Tibial nerve (tissue), 4 donors: ENCODE data around the gene DEGS2. TPM values are rescaled to one million over a fixed set of nuclear protein-coding genes. Genes with fewer than 3 reads are reported as not detected.

Experiments used
- DNase-seq, 2 donors: peaks; one replicate each; pipeline ENCODE4 v3.0.0-alpha.2; 2019; ENCODE audit warnings: low spot score in 2 of 2
- H3K27ac ChIP-seq, 4 donors: fragments of 200-600 bp; sonication (generic) in 3 of 4; one replicate each; pipeline ENCODE4 v1.5.1; 2017 to 2019; ENCODE audit warnings: mild to moderate bottlenecking in 1 of 4
- H3K27me3 ChIP-seq, 2 donors: fragments of 200-600 bp; sonication (generic) in 1 of 2; one replicate each; pipeline versions ENCODE4 v1.5.1 to v1.6.0; 2017 to 2019
- H3K36me3 ChIP-seq, 3 donors: fragments of 200-600 bp; sonication (generic); one replicate each; pipeline ENCODE4 v1.5.1; 2018 to 2019
- H3K4me1 ChIP-seq, 4 donors: fragments of 200-600 bp; sonication (generic) in 3 of 4; one replicate each; pipeline ENCODE4 v1.5.1; 2017 to 2019
- H3K4me3 ChIP-seq, 4 donors: fragments of 200-600 bp; sonication (generic) in 3 of 4; one replicate each; pipeline ENCODE4 v1.5.1; 2017 to 2019; ENCODE audit warnings: mild to moderate bottlenecking in 1 of 4, moderate library complexity in 1 of 4
- H3K9me3 ChIP-seq, 4 donors: fragments of 200-600 bp; sonication (generic) in 3 of 4; one replicate each; pipeline ENCODE4 v1.5.1; 2017 to 2019
- CTCF ChIP-seq, 5 experiments: fragments of 200-600 bp in 3 of 5; fragments of 450-650 bp in 2 of 5; sonication (generic) in 3 of 5; IDR thresholded peaks; one replicate each; pipeline ENCODE4 v1.5.1; 2016 to 2019; ENCODE audit warnings: antibody characterized with exemption in 5 of 5, mild to moderate bottlenecking in 3 of 5, moderate library complexity in 2 of 5
- EP300 ChIP-seq, 2 donors: sonication (generic); formaldehyde crosslinking; IDR thresholded peaks; one replicate each; pipeline ENCODE4 v1.6.1; 2017; ENCODE audit warnings: antibody characterized with exemption in 2 of 2, mild to moderate bottlenecking in 1 of 2
- POLR2A ChIP-seq, 2 donors: fragments of 450-650 bp; IDR thresholded peaks; one replicate each; pipeline ENCODE4 v1.6.1; 2017; ENCODE audit warnings: antibody characterized with exemption in 2 of 2, mild to moderate bottlenecking in 2 of 2, moderate library complexity in 2 of 2
- WGBS, 2 donors: methylation state at CpG; one replicate each; pipeline ENCODE4 v1.1.5; 2018; 5-methylcytosine and 5-hydroxymethylcytosine counted together
- total RNA-seq, 4 donors: library from RNA; depleted of rRNA; stranded (reverse); fragments of >200 nt; gene quantifications; one replicate each; pipeline ENCODE4 v1.1.0, GENCODE V29; 2016

The DEGS2 gene
- total RNA-seq, 4 donors from 2014 or later = 1.3 to 5.1 (median 1.8) TPM

- H3K27ac ChIP-seq = no peak overlapping the region
- H3K27me3 ChIP-seq = no peaks in the 10 kb centered on the region
- WGBS, 2 donors = 51 to 60% methylated on average over 4 of the region's 4 CpGs
- no peak overlapping the region for H3K4me3 ChIP-seq
- peaks cover 0 to 4% (median 0%) of the 10 kb centered on the region in 3 donors for H3K36me3 ChIP-seq
- no peak for DNase-seq
- TF ChIP-seq EP300 (IDR thresholded peaks at IDR 0.05) = no peak
- no peak for TF ChIP-seq POLR2A (IDR thresholded peaks at IDR 0.05)
- TF ChIP-seq CTCF (IDR thresholded peaks at IDR 0.05) = no peak
- no peaks in the 10 kb centered on the region for H3K4me1 ChIP-seq
- H3K9me3 ChIP-seq = no peaks in the 10 kb centered on the region
These were observed 43.3 kb upstream of the DEGS2 start for GRCh38 chr14:100202712-100203111.

GRCh38 chr14:100201701-100202100 is 42.3 kb upstream of the DEGS2 start:
- H3K27me3 ChIP-seq = no peaks in the 10 kb centered on the region
- no peaks in the 10 kb centered on the region for H3K36me3 ChIP-seq
- H3K4me3 ChIP-seq = no peak overlapping the region
- H3K27ac ChIP-seq = no peak overlapping the region
- no peaks in the 10 kb centered on the region for H3K9me3 ChIP-seq
- TF ChIP-seq CTCF (IDR thresholded peaks at IDR 0.05) (no peak), POLR2A (IDR thresholded peaks at IDR 0.05) (no peak), EP300 (IDR thresholded peaks at IDR 0.05) (no peak)
- WGBS, 2 donors = 92 to 93% methylated on average over 5 of the region's 5 CpGs
- no peaks in the 10 kb centered on the region for H3K4me1 ChIP-seq
- DNase-seq = no peak

- Histone ChIP-seq H3K27me3 (no peaks in the 10 kb centered on the region), H3K36me3 (no peaks in the 10 kb centered on the region), H3K4me3 (no peak overlapping the region), H3K4me1 (no peaks in the 10 kb centered on the region), H3K9me3 (no peaks in the 10 kb centered on the region), H3K27ac (no peak overlapping the region)
- no peak for DNase-seq
- 80 to 83% methylated on average over 3 of the region's 3 CpGs for WGBS, 2 donors
- TF ChIP-seq POLR2A (IDR thresholded peaks at IDR 0.05) (no peak), EP300 (IDR thresholded peaks at IDR 0.05) (no peak), CTCF (IDR thresholded peaks at IDR 0.05) (no peak)
These were observed 40.9 kb upstream of the DEGS2 start for GRCh38 chr14:100200311-100200710.

DNA sequence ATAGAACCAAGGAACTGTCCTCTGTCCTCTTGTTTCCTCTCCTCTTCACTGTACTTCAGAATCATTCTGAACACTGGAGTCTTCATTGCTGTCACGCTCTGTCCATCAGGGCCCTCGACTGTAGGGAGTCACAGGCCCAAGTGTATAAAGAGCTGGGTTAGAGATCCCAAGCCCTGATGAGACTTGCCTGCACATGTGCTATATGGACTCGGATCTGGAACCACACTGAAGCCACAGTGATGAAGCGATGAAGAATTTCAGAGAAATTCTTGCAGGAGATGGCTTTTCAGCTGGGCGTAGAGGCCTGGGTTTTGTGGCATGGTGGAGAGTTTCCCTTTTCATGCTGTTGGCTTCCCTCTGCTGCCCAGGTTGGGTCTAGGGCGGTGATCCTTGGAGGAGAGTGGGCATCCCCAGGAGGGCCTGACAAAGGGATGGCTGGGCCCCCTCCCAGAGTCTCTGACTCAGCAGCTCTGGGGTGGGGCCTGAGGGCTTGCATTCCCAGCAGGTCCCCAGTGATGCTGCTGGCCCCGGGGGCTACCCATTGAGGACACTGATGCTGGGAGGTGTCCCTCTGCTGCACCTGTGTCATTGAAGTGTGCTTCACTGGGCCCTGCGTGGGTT is 39.9 kb upstream of the DEGS2 start:
- H3K27ac ChIP-seq = no peak overlapping the region
- H3K9me3 ChIP-seq = no peaks in the 10 kb centered on the region
- no peak overlapping the region for H3K4me3 ChIP-seq
- WGBS, 2 donors = 89 to 92% methylated on average over 8 of the region's 8 CpGs
- no peak for TF ChIP-seq CTCF (IDR thresholded peaks at IDR 0.05)
- TF ChIP-seq EP300 (IDR thresholded peaks at IDR 0.05) = no peak
- TF ChIP-seq POLR2A (IDR thresholded peaks at IDR 0.05) = no peak
- H3K36me3 ChIP-seq = no peaks in the 10 kb centered on the region
- DNase-seq = no peak
- no peaks in the 10 kb centered on the region for H3K27me3 ChIP-seq
- no peaks in the 10 kb centered on the region for H3K4me1 ChIP-seq

DNA sequence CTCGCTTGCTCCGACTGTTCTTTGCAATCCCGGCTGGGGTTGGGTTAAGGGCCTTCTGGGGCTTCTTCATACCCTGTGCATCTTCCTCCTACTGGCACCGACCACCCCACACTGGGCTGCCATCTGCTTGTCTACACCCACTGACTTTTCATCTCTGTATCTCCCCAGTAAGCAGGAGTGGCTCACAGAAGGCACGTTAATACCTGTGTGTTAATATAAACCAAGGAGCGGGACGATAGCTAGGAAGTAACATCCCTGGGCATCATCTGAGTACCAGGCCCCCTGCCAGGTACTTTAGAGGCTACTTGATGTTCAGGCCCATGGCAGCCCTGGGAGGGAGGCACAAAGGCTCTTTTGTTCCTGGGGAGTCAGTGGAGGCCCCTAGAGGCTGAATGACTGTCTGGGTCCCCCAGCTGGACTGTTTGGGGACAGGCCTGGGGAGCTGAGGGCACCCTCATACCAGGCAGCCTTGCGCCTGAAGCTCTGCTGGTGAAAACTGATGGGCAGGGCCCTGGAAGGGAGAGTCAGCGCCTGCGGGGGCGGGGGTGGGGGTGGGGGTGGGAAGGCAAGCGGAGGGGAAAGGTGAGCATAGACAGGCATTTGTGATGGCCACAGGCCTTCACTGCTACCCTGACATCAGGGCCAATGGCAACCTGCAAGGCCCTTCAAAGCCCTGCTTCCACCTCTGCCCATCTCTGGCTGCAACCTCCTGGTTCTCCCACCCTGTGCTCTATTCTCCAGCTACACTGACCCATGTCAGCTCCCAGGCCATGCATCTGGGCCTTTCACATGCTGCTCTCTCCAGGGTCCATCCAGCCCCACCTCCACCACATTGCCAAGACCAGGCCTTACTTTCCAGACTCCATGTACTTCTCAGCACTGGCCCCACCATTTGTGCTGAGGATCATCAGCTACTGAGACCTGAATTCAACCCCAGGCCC is 34.2 kb upstream of the DEGS2 start:
- Histone ChIP-seq H3K27ac (peak overlapping the region; percentile 75 to 94 (median 92)), H3K9me3 (no peaks in the 10 kb centered on the region), H3K27me3 (no peaks in the 10 kb centered on the region), H3K4me3 (peak overlapping the region; percentile 20 to 57 (median 42)), H3K36me3 (no peaks in the 10 kb centered on the region), H3K4me1 (peaks cover 0 to 22% (median 7%) of the 10 kb centered on the region in 4 donors)
- no peak for DNase-seq
- TF ChIP-seq EP300 (IDR thresholded peaks at IDR 0.05) (no peak), POLR2A (IDR thresholded peaks at IDR 0.05) (no peak), CTCF (IDR thresholded peaks at IDR 0.05) (no peak)
- 59% methylated on average over 12 of the region's 12 CpGs for WGBS, 2 donors
